OCI-LY1 (cell line): ENCODE results near the gene AKT1S1.

Source experiments
- CTCF ChIP-seq: fragments of 200-600 bp; sonication (generic), shearing (Covaris generic); IDR thresholded peaks from 2 replicates; pipeline ENCODE4 v1.5.1; 2017; ENCODE audit warnings: mild to moderate bottlenecking, antibody characterized with exemption, low read length, moderate library complexity, mixed read lengths
- EZH2 ChIP-seq: fragments of 200-600 bp; sonication (generic), shearing (Covaris generic); IDR thresholded peaks from 2 replicates; pipeline ENCODE4 v1.8.0; 2017; ENCODE audit warnings: borderline replicate concordance, mixed run types, mild to moderate bottlenecking, antibody characterized with exemption, low read length, moderate library complexity, mixed read lengths

DNA sequence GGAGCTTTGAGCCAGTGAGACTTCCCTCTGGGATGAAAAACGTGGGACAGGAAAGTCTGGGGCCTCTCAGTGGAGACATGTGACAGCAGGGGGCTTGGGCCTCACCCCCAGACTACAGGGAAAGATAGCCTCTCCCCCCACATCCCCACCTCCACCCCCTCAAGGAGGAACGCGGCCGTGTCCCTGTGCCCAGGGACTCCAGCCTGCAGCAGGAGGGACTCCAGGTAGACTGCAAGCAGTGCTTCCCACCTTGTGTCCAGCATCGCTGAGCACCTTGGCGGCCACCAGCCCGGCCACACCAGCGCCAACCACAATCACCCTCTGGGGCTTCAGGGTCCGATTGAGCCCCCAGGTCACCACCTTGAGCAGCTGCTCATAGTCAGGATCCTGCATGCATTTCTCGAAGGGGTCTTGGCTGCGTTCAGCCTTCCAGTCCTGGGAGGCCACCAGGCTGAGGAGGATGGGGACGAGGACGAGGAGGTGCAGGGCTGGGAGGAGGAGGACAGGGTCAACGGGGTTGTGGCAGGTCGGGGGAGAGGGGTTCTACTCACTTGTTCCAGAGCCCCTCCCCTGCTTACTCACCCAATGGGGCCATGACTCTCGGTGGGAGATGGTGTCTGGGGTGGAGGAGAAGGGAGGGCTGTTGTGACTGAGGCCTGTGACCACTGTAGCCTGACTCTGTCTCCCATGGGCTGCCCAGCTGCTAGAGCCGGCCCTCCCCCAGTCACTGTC, 18.6 kb upstream of the AKT1S1 start:
- TF ChIP-seq CTCF (no peak), EZH2 (no peak)
